ENCODE results near the gene MAFB.

Gene MAFB

GRCh38 chr20:40681165-40681564 is 7.9 kb downstream of the MAFB start:
- DNase-seq, result no peak

GRCh38 chr20:40680161-40680959 is 8.7 kb downstream of the MAFB start:
- DNase-seq, result no peak

- DNase-seq, result no peak
These were observed 9.9 kb downstream of the MAFB start for GRCh38 chr20:40679184-40679583.

- DNase-seq, result no peak
These were observed 10.7 kb downstream of the MAFB start for GRCh38 chr20:40678286-40678875.

- DNase-seq, result no peak
These were observed 11.6 kb downstream of the MAFB start for GRCh38 chr20:40677343-40677924.

GRCh38 chr20:40676491-40677269 is 12.4 kb downstream of the MAFB start:
- no peak for DNase-seq

- no peak for DNase-seq
These were observed 13.3 kb downstream of the MAFB start for GRCh38 chr20:40675599-40676221.

- DNase-seq, result no peak
These were observed 15.6 kb downstream of the MAFB start for GRCh38 chr20:40673442-40673841.

- DNase-seq, result no peak
These were observed 16.9 kb downstream of the MAFB start for GRCh38 chr20:40672095-40672494.

- no peak for DNase-seq
These were observed 18.8 kb downstream of the MAFB start for GRCh38 chr20:40670253-40670652.

- DNase-seq, result no peak
These were observed 19.3 kb downstream of the MAFB start for GRCh38 chr20:40669692-40670091.

- no peak for DNase-seq
These were observed 20.4 kb downstream of the MAFB start for GRCh38 chr20:40668449-40669228.

- no peak for DNase-seq
These were observed 21.5 kb downstream of the MAFB start for GRCh38 chr20:40667503-40667902.

- DNase-seq, result no peak
These were observed 22.7 kb downstream of the MAFB start for GRCh38 chr20:40666336-40666735.

GRCh38 chr20:40664891-40665290 is 24.1 kb downstream of the MAFB start:
- DNase-seq, result no peak

- no peak for DNase-seq
These were observed 24.8 kb downstream of the MAFB start for GRCh38 chr20:40663991-40664880.

GRCh38 chr20:40663304-40663790 is 25.7 kb downstream of the MAFB start:
- no peak for DNase-seq

GRCh38 chr20:40659567-40659966 is 29.5 kb downstream of the MAFB start:
- DNase-seq, result no peak

- DNase-seq, result no peak
These were observed 30.5 kb downstream of the MAFB start for GRCh38 chr20:40658509-40658908.

- DNase-seq, result no peak
These were observed 31.5 kb downstream of the MAFB start for GRCh38 chr20:40657526-40657925.

GRCh38 chr20:40655451-40655850 is 33.6 kb downstream of the MAFB start:
- DNase-seq, result no peak

Measured in stimulated activated CD4-positive, alpha-beta T cell treated with anti-CD3 and anti-CD28 coated beads, Interleukin-15, amount 100 ng/mL, for 24 hours (primary cell).